ENCODE results near the gene CDH24. TPM values are rescaled to one million over a fixed set of nuclear protein-coding genes. Genes with fewer than 3 reads are reported as not detected.

Gene CDH24
- total and polyA plus RNA-seq, 2 of the 13 experiments (the other 11 are each of a cell fraction or from before 2014, with no cell fraction given), result 0.69 to 0.99 TPM

DNA sequence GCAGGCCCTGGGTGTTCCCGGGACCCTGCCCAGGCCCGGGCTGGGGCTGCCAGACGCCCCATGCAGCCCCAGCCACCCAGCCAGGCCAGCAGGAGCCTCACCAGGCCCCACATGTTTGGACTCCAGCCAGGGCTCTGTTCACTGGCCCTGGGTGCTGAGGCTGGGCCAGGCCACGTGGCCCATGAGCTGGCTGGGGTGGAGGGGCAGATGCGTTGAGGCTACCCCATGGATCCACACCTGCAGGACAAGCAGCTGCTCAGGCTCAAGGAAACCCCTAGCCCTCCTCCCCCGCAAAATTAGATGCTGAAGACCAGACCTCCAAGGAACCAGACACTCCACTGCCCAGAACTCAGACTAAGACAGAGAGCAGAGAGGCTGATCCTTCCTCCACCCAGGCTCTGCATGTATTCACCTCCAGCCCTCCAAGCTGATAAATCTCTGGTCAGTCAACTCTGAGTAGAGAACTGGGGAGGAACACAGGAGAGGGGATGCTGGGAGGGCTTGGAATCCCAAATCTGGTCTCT is 1.6 kb downstream of the CDH24 start (continued):
- TF ChIP-seq, protein P1, sequence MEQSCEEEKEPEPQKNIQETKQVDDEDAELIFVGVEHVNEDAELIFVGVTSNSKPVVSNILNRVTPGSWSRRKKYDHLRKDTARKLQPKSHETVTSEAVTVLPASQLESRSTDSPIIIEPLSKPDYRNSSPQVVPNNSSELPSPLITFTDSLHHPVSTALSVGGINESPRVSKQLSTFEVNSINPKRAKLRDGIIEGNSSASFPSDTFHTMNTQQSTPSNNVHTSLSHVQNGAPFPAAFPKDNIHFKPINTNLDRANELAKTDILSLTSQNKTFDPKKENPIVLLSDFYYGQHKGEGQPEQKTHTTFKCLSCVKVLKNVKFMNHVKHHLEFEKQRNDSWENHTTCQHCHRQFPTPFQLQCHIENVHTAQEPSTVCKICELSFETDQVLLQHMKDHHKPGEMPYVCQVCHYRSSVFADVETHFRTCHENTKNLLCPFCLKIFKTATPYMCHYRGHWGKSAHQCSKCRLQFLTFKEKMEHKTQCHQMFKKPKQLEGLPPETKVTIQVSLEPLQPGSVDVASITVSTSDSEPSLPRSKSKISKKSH (CRISPR knock-in tag; IDR thresholded peaks at IDR 0.05; ENCODE audit: borderline replicate concordance), result 0 out of 2 replicates have a peak, but pooled peaks have one; percentile 25
- TF ChIP-seq, protein P2, sequence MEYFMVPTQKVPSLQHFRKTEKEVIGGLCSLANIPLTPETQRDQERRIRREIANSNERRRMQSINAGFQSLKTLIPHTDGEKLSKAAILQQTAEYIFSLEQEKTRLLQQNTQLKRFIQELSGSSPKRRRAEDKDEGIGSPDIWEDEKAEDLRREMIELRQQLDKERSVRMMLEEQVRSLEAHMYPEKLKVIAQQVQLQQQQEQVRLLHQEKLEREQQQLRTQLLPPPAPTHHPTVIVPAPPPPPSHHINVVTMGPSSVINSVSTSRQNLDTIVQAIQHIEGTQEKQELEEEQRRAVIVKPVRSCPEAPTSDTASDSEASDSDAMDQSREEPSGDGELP (IDR thresholded peaks at IDR 0.05; ENCODE audit: borderline replicate concordance, low read depth), result no peak
- TF ChIP-seq MYC (CRISPR knock-in tag; IDR thresholded peaks at IDR 0.05; ENCODE audit: borderline replicate concordance) (peak; percentile 66; the same call in 1 of the 2 replicates), ZNF530 (CRISPR knock-in tag; IDR thresholded peaks at IDR 0.05; ENCODE audit: low read depth) (no peak), IKZF4 (CRISPR knock-in tag; IDR thresholded peaks at IDR 0.05; ENCODE audit: borderline replicate concordance, low read depth, not compliant biosample characterization) (no peak), AGO1 (IDR thresholded peaks at IDR 0.05; ENCODE audit: low read depth, low read length, poor library complexity, severe bottlenecking) (no peak), ATF7-NPFF (CRISPR knock-in tag; IDR thresholded peaks at IDR 0.05; ENCODE audit: low read depth) (0 out of 2 replicates have a peak, but pooled peaks have one; percentile 7), ZNF121 (CRISPR knock-in tag; IDR thresholded peaks at IDR 0.05) (no peak), ZFX (CRISPR knock-in tag; IDR thresholded peaks at IDR 0.05; ENCODE audit: low read depth) (peak; percentile 45; the same call in 1 of the 2 replicates), ZNF260 (CRISPR knock-in tag; IDR thresholded peaks at IDR 0.05; ENCODE audit: borderline replicate concordance, low read depth) (0 out of 2 replicates have a peak, but pooled peaks have one; percentile 30)
- TF ChIP-seq, protein P3, sequence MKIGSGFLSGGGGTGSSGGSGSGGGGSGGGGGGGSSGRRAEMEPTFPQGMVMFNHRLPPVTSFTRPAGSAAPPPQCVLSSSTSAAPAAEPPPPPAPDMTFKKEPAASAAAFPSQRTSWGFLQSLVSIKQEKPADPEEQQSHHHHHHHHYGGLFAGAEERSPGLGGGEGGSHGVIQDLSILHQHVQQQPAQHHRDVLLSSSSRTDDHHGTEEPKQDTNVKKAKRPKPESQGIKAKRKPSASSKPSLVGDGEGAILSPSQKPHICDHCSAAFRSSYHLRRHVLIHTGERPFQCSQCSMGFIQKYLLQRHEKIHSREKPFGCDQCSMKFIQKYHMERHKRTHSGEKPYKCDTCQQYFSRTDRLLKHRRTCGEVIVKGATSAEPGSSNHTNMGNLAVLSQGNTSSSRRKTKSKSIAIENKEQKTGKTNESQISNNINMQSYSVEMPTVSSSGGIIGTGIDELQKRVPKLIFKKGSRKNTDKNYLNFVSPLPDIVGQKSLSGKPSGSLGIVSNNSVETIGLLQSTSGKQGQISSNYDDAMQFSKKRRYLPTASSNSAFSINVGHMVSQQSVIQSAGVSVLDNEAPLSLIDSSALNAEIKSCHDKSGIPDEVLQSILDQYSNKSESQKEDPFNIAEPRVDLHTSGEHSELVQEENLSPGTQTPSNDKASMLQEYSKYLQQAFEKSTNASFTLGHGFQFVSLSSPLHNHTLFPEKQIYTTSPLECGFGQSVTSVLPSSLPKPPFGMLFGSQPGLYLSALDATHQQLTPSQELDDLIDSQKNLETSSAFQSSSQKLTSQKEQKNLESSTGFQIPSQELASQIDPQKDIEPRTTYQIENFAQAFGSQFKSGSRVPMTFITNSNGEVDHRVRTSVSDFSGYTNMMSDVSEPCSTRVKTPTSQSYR (CRISPR knock-in tag; IDR thresholded peaks at IDR 0.05; ENCODE audit: borderline replicate concordance), result no peak
- TF ChIP-seq, protein P4, sequence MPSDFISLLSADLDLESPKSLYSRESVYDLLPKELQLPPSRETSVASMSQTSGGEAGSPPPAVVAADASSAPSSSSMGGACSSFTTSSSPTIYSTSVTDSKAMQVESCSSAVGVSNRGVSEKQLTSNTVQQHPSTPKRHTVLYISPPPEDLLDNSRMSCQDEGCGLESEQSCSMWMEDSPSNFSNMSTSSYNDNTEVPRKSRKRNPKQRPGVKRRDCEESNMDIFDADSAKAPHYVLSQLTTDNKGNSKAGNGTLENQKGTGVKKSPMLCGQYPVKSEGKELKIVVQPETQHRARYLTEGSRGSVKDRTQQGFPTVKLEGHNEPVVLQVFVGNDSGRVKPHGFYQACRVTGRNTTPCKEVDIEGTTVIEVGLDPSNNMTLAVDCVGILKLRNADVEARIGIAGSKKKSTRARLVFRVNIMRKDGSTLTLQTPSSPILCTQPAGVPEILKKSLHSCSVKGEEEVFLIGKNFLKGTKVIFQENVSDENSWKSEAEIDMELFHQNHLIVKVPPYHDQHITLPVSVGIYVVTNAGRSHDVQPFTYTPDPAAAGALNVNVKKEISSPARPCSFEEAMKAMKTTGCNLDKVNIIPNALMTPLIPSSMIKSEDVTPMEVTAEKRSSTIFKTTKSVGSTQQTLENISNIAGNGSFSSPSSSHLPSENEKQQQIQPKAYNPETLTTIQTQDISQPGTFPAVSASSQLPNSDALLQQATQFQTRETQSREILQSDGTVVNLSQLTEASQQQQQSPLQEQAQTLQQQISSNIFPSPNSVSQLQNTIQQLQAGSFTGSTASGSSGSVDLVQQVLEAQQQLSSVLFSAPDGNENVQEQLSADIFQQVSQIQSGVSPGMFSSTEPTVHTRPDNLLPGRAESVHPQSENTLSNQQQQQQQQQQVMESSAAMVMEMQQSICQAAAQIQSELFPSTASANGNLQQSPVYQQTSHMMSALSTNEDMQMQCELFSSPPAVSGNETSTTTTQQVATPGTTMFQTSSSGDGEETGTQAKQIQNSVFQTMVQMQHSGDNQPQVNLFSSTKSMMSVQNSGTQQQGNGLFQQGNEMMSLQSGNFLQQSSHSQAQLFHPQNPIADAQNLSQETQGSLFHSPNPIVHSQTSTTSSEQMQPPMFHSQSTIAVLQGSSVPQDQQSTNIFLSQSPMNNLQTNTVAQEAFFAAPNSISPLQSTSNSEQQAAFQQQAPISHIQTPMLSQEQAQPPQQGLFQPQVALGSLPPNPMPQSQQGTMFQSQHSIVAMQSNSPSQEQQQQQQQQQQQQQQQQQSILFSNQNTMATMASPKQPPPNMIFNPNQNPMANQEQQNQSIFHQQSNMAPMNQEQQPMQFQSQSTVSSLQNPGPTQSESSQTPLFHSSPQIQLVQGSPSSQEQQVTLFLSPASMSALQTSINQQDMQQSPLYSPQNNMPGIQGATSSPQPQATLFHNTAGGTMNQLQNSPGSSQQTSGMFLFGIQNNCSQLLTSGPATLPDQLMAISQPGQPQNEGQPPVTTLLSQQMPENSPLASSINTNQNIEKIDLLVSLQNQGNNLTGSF (CRISPR knock-in tag; IDR thresholded peaks at IDR 0.05), result 0 out of 2 replicates have a peak, but pooled peaks have one; percentile 21
- TF ChIP-seq, protein P5, sequence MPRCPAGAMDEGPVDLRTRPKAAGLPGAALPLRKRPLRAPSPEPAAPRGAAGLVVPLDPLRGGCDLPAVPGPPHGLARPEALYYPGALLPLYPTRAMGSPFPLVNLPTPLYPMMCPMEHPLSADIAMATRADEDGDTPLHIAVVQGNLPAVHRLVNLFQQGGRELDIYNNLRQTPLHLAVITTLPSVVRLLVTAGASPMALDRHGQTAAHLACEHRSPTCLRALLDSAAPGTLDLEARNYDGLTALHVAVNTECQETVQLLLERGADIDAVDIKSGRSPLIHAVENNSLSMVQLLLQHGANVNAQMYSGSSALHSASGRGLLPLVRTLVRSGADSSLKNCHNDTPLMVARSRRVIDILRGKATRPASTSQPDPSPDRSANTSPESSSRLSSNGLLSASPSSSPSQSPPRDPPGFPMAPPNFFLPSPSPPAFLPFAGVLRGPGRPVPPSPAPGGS (CRISPR knock-in tag; IDR thresholded peaks at IDR 0.05), result 0 out of 2 replicates have a peak, but pooled peaks have one; percentile 25
